Non-pigmented ciliary epithelial cell (primary cell): Measurements from ENCODE around the gene CLINT1.

Experiments
- DNase-seq: peaks from one replicate; pipeline ENCODE4 v3.0.0-alpha.2; 2010; ENCODE audit warnings: low read depth

CLINT1 gene

GRCh38 chr5:157758706-157759105, 100.2 kb downstream of the CLINT1 start:
- DNase-seq, result no peak

GRCh38 chr5:157756122-157756521, 102.8 kb downstream of the CLINT1 start:
- DNase-seq, result no peak

GRCh38 chr5:157750320-157750719, 108.6 kb downstream of the CLINT1 start:
- DNase-seq, result no peak

- DNase-seq, result no peak
Measured at GRCh38 chr5:157749462-157749799, 109.5 kb downstream of the CLINT1 start.

- DNase-seq, result peak; percentile 81
Measured at GRCh38 chr5:157748760-157749461, 110.0 kb downstream of the CLINT1 start.

GRCh38 chr5:157747766-157748700, 110.9 kb downstream of the CLINT1 start:
- no peak for DNase-seq

GRCh38 chr5:157747173-157747740, 111.7 kb downstream of the CLINT1 start:
- no peak for DNase-seq

GRCh38 chr5:157745041-157745456, 113.9 kb downstream of the CLINT1 start:
- no peak for DNase-seq

GRCh38 chr5:157744051-157745011, 114.6 kb downstream of the CLINT1 start:
- no peak for DNase-seq

GRCh38 chr5:157743163-157744050, 115.5 kb downstream of the CLINT1 start, which contains the start of gene LSM11:
Gene LSM11, plus strand, starts transcription at chr5:157743712. Its CDS starts 39 bp downstream, at chr5:157743751.
- DNase-seq, result no peak

GRCh38 chr5:157741131-157741530, 117.8 kb downstream of the CLINT1 start:
- DNase-seq, result no peak

- DNase-seq, result no peak
Measured at GRCh38 chr5:157740229-157740610, 118.7 kb downstream of the CLINT1 start.

- no peak for DNase-seq
Measured at GRCh38 chr5:157739388-157740228, 119.3 kb downstream of the CLINT1 start.

- no peak for DNase-seq
Measured at GRCh38 chr5:157735991-157736390, 123.0 kb downstream of the CLINT1 start.
